ENCODE results near the gene SPACDR.
"Not testable (repeated sequence)": the region's sequence is repeated elsewhere in the genome, so short reads cannot be mapped to it uniquely, and the experiment has no call there.

The SPACDR gene

GRCh38 chr7:100444311-100445278 is 19.5 kb downstream of the SPACDR start:
- no peak for TF ChIP-seq CTCF (IDR thresholded peaks at IDR 0.05; ENCODE audit: control insufficient read depth, insufficient read depth, low read depth, low read length, missing control alignments)
- DNase-seq (ENCODE audit: low read depth), result no peak
- no peak overlapping the region for H3K4me3 ChIP-seq (ENCODE audit: control insufficient read depth, low read depth, low read length)

- TF ChIP-seq CTCF (IDR thresholded peaks at IDR 0.05; ENCODE audit: control insufficient read depth, insufficient read depth, low read depth, low read length, missing control alignments), result no peak
- DNase-seq (ENCODE audit: low read depth), result no peak
- no peak overlapping the region for H3K4me3 ChIP-seq (ENCODE audit: control insufficient read depth, low read depth, low read length)
Measured at GRCh38 chr7:100443096-100443840, 20.8 kb downstream of the SPACDR start.

- TF ChIP-seq CTCF (IDR thresholded peaks at IDR 0.05; ENCODE audit: control insufficient read depth, insufficient read depth, low read depth, low read length, missing control alignments), result no peak
- DNase-seq (ENCODE audit: low read depth), result no peak
- no peak overlapping the region for H3K4me3 ChIP-seq (ENCODE audit: control insufficient read depth, low read depth, low read length)
Measured at GRCh38 chr7:100441641-100442535, 22.2 kb downstream of the SPACDR start.

- not testable (repeated sequence) for H3K4me3 ChIP-seq (ENCODE audit: control insufficient read depth, low read depth, low read length); DNase-seq (ENCODE audit: low read depth)
Measured at GRCh38 chr7:100439244-100439643, 24.8 kb downstream of the SPACDR start.

- DNase-seq (ENCODE audit: low read depth); H3K4me3 ChIP-seq (ENCODE audit: control insufficient read depth, low read depth, low read length): not testable (repeated sequence)
Measured at GRCh38 chr7:100438731-100439130, 25.3 kb downstream of the SPACDR start.

GRCh38 chr7:100438172-100438571 is 25.9 kb downstream of the SPACDR start:
- no peak for DNase-seq (ENCODE audit: low read depth)
- H3K4me3 ChIP-seq (ENCODE audit: control insufficient read depth, low read depth, low read length), result no peak overlapping the region
- no peak for TF ChIP-seq CTCF (IDR thresholded peaks at IDR 0.05; ENCODE audit: control insufficient read depth, insufficient read depth, low read depth, low read length, missing control alignments)

Data from AG09309 (cell line).